Measurements from ENCODE around the gene URB1. TPM values are rescaled to one million over a fixed set of nuclear protein-coding genes. Genes with fewer than 3 reads are reported as not detected.
A peak's percentile ranks its signal among the peaks of the same experiment; 100 is the strongest.

Gene URB1
- polyA plus RNA-seq, 1 donor (not counting 4 experiments of a cell fraction or from before 2014, with no cell fraction given): 9.0 TPM

- Histone ChIP-seq H4K20me1 (ENCODE audit: control insufficient read depth, extremely low read depth, insufficient read depth, low read length) (no peaks in the 10 kb centered on the region), H3K9me3 (ENCODE audit: control insufficient read depth, low read depth, low read length) (no peaks in the 10 kb centered on the region), H3K9ac (ENCODE audit: control insufficient read depth, extremely low read depth, insufficient read depth, low read length) (no peak overlapping the region), H3K4me2 (ENCODE audit: control insufficient read depth, extremely low read depth, insufficient read depth, low read depth, low read length) (peak overlapping the region; percentile 89), H3K27ac (ENCODE audit: control insufficient read depth, insufficient read depth, low read length) (peak overlapping the region; percentile 88), H3K79me2 (ENCODE audit: control insufficient read depth, insufficient read depth, low read length) (peaks cover 34% of the 10 kb centered on the region), H3K4me1 (ENCODE audit: control insufficient read depth, extremely low read depth, insufficient read depth, low read length) (peaks cover 21% of the 10 kb centered on the region), H3K4me3 (ENCODE audit: control insufficient read depth in 2 of 3, extremely low read depth in 1 of 3, insufficient read depth in 2 of 3, low read depth in 1 of 3, low read length in 3 of 3) (no peak overlapping the region), H3K9me1 (ENCODE audit: control insufficient read depth, extremely low read depth, insufficient read depth, low read length) (no peaks in the 10 kb centered on the region), H3K27me3 (ENCODE audit: control insufficient read depth, extremely low read depth, insufficient read depth, low read length) (no peaks in the 10 kb centered on the region), H3K36me3 (ENCODE audit: control insufficient read depth in 2 of 2, extremely low read depth in 1 of 2, insufficient read depth in 2 of 2, low read length in 2 of 2) (peaks cover 0 to 6% of the 10 kb centered on the region in 2 experiments), H2AFZ (ENCODE audit: control insufficient read depth, low read length) (no peak overlapping the region)
- FAIRE-seq: peak; percentile 57
- dilution Hi-C loops (cut with MboI; ENCODE audit: extremely low pct_ligation_motif_present, low sequenced_read_pairs): no loop called here
- TF ChIP-seq CTCF (optimal IDR thresholded peaks at IDR 0.05 in 1 of 3, IDR thresholded peaks at IDR 0.05 in 1 of 3, conservative IDR thresholded peaks at IDR 0.05 in 1 of 3; ENCODE audit: extremely low read depth in 1 of 3, insufficient read depth in 2 of 3, low read length in 3 of 3): peak; percentile 24 to 62 (median 54)
- TF ChIP-seq EZH2 (IDR thresholded peaks at IDR 0.05; ENCODE audit: low read length): no peak
- no peak for DNase-seq (ENCODE audit: low read depth, low spot score)
Observed at GRCh38 chr21:32414579-32415358, 22.0 kb upstream of the URB1 start.

DNA sequence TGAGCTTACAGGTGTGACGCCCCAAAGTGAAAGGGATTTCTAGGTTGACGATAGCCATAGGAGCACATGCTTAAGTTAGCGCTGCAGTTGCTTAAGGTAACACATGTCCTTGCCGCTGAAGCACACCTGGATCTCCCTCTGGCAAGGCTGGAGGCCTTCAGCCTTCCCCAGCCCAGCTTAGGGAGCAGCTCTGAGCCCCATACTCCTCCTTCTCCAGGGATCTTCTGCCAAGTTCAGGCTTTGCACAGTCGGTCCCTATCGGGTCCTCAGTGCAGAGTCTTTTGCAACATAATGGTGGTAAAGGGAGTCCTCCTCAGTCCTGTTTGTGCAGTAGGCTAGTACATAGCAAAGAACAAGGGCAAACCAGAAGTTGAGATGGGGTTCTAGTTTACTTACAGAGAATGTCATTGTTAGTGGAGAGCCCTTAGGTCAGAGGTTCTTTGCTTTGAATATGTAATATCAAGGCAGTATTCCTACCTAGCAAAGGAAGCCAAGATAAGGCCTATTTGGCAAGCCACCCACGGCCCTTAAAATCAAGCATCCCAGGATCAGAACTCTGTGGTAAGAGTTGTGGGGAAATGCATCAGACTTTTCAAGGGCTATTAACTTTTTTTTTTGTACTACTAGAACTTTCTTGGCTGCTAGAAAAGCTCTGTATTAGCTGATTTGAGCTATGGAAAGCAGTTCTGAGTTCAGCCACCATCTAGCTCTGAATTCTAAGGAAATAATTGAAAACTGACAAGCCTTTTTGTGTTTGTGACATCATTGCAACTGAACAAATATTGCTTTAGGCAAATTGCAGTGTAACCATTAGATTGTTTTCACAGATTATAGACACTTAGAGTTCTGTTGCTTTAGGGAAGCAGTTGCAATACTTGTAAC lies 21.1 kb upstream of the URB1 start:
- no peaks in the 10 kb centered on the region for H3K27me3 ChIP-seq (ENCODE audit: control insufficient read depth, extremely low read depth, insufficient read depth, low read length)
- FAIRE-seq (peak; percentile 23), DNase-seq (ENCODE audit: low read depth, low spot score) (no peak)
- peak overlapping the region; percentile 89 for H3K9ac ChIP-seq (ENCODE audit: control insufficient read depth, extremely low read depth, insufficient read depth, low read length)
- H4K20me1 ChIP-seq (ENCODE audit: control insufficient read depth, extremely low read depth, insufficient read depth, low read length): no peaks in the 10 kb centered on the region
- dilution Hi-C loops (cut with MboI; ENCODE audit: extremely low pct_ligation_motif_present, low sequenced_read_pairs): no loop called here
- peak overlapping the region; percentile 66 for H2AFZ ChIP-seq (ENCODE audit: control insufficient read depth, low read length)
- peaks cover 31% of the 10 kb centered on the region for H3K79me2 ChIP-seq (ENCODE audit: control insufficient read depth, insufficient read depth, low read length)
- H3K4me2 ChIP-seq (ENCODE audit: control insufficient read depth, extremely low read depth, insufficient read depth, low read depth, low read length): peak overlapping the region; percentile 89
- H3K4me3 ChIP-seq (ENCODE audit: control insufficient read depth in 2 of 3, extremely low read depth in 1 of 3, insufficient read depth in 2 of 3, low read depth in 1 of 3, low read length in 3 of 3): peak overlapping the region; percentile 15 to 83 (median 83)
- H3K36me3 ChIP-seq (ENCODE audit: control insufficient read depth in 2 of 2, extremely low read depth in 1 of 2, insufficient read depth in 2 of 2, low read length in 2 of 2): peaks cover 0 to 6% of the 10 kb centered on the region in 2 experiments
- no peaks in the 10 kb centered on the region for H3K9me3 ChIP-seq (ENCODE audit: control insufficient read depth, low read depth, low read length)
- TF ChIP-seq CTCF (optimal IDR thresholded peaks at IDR 0.05 in 1 of 3, IDR thresholded peaks at IDR 0.05 in 1 of 3, conservative IDR thresholded peaks at IDR 0.05 in 1 of 3; ENCODE audit: extremely low read depth in 1 of 3, insufficient read depth in 2 of 3, low read length in 3 of 3) (no peak), EZH2 (IDR thresholded peaks at IDR 0.05; ENCODE audit: low read length) (no peak)
- peaks cover 21% of the 10 kb centered on the region for H3K4me1 ChIP-seq (ENCODE audit: control insufficient read depth, extremely low read depth, insufficient read depth, low read length)
- no peaks in the 10 kb centered on the region for H3K9me1 ChIP-seq (ENCODE audit: control insufficient read depth, extremely low read depth, insufficient read depth, low read length)
- peak overlapping the region; percentile 88 for H3K27ac ChIP-seq (ENCODE audit: control insufficient read depth, insufficient read depth, low read length)

Measured in keratinocyte (primary cell).